CD1c-positive myeloid dendritic cell (primary cell): ENCODE measurements around the gene SPATA31D3.
"Not testable (repeated sequence)": the region's sequence is repeated elsewhere in the genome, so short reads cannot be mapped to it uniquely, and the experiment has no call there.

Experiments used
- DNase-seq: peaks from one replicate; pipeline ENCODE4 v3.0.0-alpha.2; 2016; ENCODE audit errors: extremely low spot score

SPATA31D3 gene

GRCh38 chr9:81979196-81979595, 35.9 kb downstream of the SPATA31D3 start:
- DNase-seq = no peak

DNA sequence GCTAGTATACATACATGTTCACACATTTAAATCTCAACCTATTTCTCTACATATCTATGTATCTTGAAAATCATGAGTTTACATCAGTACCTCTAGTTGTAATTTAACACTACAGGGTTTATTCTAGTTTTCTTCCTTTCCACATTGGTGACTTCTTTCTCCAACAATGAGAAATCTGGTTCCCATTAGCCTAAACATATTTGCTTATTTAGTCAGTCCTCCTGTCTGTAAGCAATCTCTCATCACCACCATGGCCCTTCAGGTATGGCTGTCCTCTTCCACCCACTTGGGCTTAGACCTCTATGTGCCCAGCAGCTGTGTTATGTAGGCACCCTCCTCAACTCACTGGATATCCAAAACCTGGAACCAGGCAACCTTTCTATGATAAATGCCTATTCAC, 37.3 kb downstream of the SPATA31D3 start:
- DNase-seq = no peak

DNA sequence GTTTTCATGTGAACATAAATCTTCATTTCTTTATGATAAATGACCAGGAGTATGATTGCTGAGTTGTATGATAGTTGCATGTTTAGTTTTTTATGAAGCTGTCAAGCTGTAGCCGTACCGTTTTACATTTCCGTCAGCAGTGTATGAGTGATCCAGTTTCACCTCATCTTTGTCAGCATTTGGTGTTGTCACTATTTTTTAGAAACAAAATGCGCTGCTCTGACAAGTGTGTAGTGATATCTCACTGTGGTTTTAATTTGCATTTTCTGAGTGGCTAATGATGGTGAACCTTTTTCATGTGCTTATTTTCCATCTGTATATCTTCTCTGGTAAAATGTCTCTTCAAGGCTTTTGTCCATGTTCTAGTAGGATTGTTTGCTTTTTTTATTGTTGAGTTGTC, 38.6 kb downstream of the SPATA31D3 start:
- no peak for DNase-seq

DNA sequence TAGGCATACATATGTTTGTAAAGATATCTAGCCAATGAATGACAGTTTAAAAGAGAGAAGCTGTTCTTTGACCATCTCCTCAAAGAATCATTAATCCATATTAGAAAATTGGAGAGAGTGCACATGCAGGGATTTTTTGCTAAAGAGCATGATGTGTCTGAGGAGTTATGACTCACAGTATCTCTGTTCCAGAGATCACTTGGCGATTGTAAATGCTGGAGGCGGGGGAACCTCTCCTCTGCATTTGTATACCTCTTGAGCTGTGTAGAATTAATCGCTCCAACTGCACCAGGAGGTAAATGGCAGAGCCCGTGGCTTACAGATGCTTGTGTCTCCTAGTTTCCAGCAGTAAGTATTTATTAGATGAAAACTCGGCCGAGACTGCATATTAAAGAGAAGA, 41.6 kb downstream of the SPATA31D3 start:
- no peak for DNase-seq

DNA sequence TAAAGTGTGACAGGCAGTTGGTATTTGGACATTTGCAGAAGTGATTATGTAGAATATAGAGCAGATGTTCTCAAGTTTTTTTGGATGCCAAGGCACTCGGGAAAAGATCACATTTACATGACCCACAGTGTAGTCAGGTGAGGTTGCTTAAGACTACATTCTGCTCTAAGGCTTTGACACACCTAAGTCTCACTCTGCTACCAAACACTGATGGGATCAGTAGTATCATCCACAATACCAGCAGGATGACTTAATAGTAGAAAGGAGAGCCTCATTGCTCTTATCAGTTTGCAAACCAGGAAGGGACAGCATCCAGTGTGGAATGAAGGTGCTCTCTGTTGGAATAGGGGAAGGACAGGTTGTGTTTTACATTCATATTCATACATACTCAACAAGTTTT, 42.8 kb downstream of the SPATA31D3 start:
- DNase-seq = no peak

GRCh38 chr9:81988472-81988871, 45.2 kb downstream of the SPATA31D3 start, which contains the start of gene SPATA31D1:
TSS of gene SPATA31D1 (plus strand) at chr9:81988772. CDS start at chr9:81988819, 47 bp downstream.
- DNase-seq = not testable (repeated sequence)

DNA sequence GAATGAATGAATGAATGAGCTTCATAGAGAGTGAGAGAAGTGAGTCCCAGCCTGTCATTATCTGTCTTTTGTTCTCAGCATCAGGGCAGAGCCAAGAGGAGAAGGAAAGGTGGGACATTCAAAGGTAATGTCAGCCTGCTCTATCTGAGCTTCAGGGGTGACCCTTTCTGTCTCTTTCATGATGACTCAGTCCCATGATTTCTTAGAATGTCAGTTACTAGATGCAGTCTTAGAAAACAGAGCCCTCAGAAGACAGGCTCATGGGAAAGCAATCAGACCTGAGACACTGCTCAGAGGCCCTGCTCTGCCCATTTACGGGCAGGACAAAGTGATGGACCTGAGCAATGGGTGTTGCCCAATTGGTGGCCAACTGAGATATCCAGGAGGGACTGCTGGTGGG, 46.4 kb downstream of the SPATA31D3 start:
- no peak for DNase-seq

DNA sequence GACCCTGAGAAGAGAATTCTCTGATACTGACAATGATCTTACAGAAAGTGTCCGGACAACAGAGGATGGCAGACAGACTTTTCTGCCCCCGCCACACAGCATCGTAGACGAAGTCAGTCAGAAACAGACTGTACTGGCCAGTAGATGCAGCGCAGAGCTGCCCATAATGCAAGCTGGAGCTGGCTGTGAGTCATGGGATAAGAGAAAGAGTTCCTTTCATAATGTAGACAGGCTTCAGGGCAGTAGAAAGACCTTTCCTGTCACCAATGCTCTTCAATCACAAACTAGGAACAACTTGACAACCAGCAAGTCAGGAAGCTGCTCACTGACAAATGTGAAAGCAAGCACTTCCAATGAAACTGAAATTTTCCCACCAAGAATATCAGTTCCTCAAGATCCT, 50.4 kb downstream of the SPATA31D3 start:
- no peak for DNase-seq
